CD4-positive, alpha-beta T cell treated with Interferon gamma for 1 hour (primary cell): ENCODE results near the gene LRRC45.

Experiments used
- DNase-seq: peaks from one replicate; pipeline ENCODE4 v3.0.0-alpha.2; 2020

The LRRC45 gene

DNA sequence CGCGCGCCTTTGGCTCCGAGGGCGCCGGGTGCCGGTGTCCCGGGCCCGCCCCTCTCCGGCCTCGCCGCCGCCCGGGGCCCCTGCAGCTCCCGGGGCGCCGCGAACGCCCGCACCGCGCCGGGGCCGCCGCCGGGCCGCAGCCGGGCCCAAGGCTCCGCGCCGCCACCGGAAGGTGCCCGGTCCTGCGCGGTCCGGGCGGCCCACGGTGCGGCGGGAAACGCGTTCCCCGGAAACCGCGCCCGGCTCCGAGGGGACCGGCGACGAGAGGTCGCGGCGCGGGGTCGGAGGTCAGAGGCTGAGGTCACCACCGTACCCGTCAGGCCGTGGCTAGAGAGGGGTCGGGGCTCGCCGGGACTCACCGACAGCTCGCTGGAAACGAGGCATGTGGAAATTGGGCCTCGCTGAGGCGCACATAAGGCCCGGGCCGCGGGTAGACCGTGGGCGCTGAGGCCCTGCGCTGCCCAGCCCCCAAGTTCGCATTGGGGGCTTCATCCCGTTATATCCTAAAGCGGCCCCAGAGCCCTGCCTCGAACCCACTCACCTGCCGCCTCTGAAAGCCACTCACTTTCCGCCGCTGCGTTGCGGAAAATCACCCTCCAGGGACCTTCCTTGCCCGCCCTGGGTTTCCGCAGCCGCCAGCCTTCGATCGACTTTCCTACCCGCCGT, 42.7 kb downstream of the LRRC45 start, which contains the start of gene DUS1L:
TSS of gene DUS1L (minus strand) at position 167 of the 666 bp plus-strand sequence. CDS start 745 bp downstream, outside the sequence.
- peak; percentile 61 for DNase-seq

DNA sequence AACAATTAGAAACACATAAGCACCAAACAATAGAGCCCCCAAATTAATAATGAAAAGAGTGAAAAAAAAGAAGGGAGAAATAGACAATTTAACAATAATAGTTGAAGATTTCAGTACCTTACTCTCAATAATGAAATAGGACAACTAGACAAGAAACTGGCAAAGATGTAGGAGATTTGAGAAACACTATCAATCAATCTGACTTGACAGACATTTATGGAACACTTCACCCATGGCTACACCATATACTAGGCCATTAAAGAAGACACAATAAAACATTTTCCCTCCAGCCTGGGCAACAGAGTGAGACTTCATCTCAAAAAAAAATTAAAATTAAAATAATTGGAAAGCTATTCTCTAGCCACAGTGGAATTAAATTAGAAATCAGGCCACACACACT, 47.5 kb downstream of the LRRC45 start:
- DNase-seq: no peak

DNA sequence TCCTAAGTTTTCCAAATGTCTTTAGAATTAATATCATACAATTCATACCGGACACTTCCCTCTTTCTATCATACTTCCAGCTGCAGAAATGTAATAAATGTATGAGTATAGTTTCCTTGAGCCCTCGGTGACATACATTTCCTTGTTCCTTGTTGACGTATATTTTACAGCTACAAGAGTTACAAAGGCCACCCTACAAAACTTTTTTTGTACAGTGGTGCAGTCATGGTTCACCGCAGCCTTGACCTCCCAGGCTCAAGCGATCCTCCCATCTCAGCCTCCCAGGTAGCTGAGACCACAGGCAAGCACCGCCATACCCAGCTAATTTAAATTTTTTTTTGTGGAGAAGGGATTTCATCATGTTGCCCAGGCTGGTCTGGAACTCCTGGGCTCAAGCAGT, 49.7 kb downstream of the LRRC45 start:
- no peak for DNase-seq

DNA sequence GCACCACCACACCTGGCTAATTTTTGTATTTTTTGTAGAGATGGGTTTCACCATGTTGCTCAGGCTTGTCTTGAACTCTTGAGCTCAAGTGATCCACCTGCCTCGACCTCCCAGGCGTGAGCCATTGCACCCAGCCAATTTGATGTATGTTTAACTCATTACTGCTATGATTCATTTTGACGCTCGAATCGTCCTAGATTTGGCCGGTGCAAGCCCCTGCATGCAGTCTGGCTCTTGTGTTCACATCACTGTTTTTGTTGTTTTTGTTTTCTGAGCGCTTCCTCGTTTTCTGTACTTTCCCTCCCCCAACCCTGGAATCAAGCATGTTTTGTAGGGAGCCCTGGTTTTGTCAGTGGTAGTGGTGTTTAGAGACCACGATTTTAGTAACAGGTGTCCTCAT, 50.3 kb downstream of the LRRC45 start:
- DNase-seq: no peak

DNA sequence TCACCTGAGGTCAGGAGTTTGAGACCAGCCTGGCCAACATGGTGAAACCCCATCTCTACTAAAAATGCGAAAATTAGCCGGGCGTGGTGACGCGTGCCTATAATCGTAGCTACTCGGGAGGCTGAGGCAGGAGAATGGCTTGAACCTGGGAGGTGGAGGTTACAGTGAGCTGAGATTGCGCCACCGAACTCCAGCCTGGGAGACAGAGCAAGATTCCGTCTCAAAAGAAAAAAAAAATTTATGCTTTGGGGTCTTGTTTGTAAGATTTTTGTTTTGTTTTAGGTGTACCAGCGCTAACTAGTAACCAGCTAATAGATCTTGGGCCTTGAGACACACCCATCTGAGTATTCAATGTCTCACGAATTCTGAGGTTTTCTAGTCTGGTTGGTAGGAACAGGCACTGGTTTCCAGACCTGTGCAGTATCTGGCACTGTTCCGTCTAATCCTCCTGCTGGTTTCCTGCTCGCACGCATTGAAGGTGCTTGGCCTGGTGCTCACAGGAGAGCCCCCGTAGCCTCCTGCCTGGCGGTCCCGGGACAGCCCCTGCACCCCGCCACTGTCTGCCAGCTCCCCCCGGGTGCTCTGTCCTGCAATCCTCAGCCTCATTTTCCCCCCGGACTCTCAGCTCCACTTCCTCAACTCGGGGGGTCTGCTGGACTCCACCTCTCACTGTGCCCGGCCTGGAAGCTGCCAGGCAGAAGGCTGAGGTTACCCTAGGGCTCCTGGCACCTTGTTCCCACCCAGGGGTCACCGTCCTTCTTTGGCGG, 53.1 kb downstream of the LRRC45 start:
- no peak for DNase-seq

DNA sequence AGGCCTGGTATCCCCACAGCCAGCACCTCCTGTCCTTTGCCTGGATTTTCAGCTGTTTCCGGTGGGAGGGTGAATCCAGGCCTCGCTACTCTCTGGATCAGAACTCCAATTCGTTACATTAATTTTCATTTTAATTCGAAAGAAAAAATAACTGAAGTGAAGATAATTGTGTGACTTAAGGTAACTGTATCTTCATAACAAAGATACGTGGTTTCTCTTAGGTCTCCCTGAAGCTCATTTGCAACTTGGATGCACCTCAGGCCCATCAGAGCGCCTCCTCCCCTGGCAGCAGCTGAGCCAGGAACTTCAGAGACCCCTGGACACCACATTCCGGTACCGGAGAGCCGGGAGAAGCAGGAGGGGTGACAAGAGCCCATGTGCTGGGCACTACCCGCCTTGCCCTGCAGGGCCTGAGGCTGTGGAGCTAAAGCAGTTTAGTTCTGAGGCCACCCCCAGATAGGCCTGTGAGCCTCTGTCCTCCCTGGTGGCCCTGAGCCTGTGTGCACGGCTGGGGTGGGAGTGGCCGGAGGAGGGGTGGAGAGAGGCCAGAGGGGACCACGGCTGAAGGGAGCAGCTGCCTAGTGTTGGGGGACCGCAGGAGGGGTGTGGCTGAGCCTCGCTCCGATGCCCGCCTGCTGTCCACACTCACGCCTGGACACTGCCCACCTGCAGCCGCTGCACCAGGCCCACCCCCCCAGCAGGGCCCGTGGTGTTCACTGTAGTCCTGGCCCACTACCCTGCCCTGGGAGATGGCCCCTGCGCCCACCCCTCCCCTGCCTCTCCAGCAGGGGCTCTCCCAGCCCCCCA, 53.9 kb downstream of the LRRC45 start:
- no peak for DNase-seq

DNA sequence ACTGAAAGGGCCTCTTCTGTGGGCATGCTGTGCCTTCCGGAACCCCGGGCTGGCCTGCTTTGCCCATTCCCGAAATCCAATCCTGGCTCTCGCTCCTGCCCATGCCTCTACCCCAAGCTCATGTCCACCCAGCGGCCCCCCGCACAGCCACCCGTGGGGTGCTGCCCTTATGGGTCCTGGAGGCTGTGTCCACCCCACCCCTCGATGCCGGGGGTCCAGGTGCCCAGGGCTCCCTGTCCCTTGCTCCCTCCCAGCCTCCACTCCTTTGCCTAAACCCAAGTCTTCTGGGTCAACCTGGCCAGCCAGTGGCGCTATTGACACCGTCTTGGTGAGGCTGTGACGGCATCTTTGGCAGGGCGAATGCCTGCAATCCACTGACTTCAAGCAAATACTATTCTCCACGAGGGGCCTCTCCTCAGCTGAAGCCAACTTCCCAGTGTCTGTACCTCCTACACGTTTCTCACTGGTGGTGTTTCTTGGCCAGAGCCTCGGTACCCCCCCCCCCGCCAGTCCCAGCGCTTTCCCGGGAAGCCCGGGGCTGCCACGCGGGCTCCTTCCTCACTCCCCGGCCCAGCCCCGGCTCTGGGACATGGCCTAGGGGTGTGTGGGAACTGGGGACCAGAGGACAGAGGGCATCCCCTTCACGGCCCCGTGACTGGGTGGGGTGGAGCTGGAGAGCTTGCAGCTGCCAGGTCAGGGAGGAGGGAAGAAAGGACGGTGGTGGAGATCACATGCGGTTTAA, 54.7 kb downstream of the LRRC45 start:
- no peak for DNase-seq

DNA sequence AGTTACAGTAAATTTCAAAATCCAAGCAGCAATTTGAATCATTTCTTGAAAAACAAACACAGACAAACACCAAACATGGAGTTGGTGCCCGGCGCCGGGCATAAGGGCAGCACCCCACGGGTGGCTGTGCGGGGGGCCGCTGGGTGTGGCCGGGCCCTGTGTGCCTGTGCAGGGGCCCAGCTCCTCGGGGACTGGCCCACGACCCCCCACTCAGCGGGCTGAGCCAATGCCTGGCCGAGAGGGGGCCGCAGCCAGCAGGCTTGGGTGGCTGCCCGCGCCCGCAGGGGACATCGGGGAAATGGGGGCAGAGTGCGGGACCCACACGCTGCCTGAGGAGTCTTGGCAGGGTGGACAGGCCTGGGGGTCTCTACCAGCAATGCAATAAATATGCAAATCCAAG, 55.3 kb downstream of the LRRC45 start:
- DNase-seq: no peak

DNA sequence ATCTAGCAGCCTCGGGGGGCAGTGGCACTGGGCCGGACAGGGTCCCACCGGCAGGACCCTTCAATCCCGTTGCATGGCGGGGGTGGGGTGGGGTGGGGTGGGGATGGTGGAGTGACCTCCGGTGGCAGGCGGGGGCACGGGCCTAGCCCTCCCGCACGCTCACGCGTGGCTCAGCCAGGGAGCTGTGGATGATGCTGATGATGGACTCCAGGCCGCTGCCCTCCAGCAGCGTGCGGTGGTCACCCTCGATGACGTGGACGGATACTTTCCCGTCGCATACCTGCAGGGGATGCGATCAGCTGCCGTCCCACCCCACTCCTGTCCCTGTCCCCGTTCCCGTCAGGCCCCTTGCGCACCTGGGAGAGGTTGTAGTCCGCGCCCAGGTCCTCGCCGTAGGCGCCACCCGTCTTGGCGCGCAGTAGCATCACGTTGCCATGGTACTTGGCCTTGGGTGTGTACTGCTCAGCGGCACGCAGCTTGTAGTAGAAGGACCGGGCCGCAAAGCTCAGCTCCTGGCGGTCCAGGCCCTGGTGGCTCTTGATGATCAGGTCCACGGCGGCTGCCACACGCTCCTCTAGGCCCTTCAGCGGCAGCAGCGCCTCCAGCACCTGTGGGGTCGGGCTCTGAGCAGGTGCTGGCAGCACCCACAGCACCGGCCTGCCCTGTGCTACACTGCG, 56.0 kb downstream of the LRRC45 start:
- no peak for DNase-seq

DNA sequence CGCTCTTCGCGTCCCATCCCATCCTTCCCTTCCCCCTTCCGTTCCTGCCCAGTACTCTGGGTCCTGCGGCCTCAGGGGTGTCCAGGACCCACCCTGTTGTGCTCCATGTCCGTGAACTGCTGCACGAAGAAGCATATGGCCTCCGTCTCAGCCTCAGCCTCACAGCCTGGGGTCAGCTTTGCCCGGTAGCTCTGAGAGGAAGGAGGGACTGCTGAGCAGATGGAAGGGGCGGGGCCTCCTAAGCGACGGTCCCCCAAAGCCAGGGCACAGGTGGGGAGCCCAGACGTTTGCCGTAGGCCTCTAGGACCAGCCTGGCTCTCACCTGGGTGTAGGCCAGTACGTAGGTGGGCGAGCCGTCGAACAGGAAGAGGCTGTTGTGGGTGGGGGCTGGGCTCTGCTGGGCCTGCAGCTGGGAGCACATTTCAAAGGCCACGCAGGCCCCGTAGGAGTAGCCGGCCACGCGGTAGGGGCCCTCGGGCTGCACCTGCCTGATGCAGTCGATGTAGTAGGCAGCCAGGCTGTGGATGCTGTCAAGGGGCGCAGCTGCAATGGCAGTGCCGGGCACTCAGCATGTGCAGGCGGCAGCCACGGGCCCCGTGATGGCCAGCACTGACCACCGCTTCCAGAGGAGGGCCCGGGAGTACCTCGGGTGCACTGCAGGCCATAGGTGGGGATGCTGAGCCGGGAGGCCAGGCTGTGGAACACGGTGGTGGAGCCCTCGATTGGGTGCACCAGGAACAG, 57.1 kb downstream of the LRRC45 start:
- no peak for DNase-seq
